H1 (cell line): ENCODE results near the gene RAET1E. TPM values are rescaled to one million over a fixed set of nuclear protein-coding genes. Genes with fewer than 3 reads are reported as not detected.

ENCODE experiments used
- BRCA1 ChIP-seq: IDR thresholded peaks from 2 replicates; pipeline ENCODE4 v1.6.1; 2012; ENCODE audit warnings: low read depth, low read length, improper control_type of control experiment
- CEBPB ChIP-seq: IDR thresholded peaks from 2 replicates; pipeline ENCODE4 v1.6.1; 2012; ENCODE audit warnings: low read depth, low read length
- CREB1 ChIP-seq: IDR thresholded peaks from 2 replicates; pipeline ENCODE4 v1.6.1; 2012; ENCODE audit warnings: inconsistent platforms
- FOSL1 ChIP-seq: IDR thresholded peaks from 2 replicates; pipeline ENCODE4 v1.6.1; 2011; ENCODE audit warnings: mild to moderate bottlenecking, low read depth, low read length, moderate library complexity; ENCODE audit not compliant: insufficient read depth
- JUN ChIP-seq: IDR thresholded peaks from 2 replicates; pipeline ENCODE4 v1.6.1; 2011; ENCODE audit warnings: low read depth, mild to moderate bottlenecking, improper control_type of control experiment, low read length
- JUND ChIP-seq: IDR thresholded peaks from 2 replicates; pipeline ENCODE4 v1.6.1; 2011; ENCODE audit warnings: mild to moderate bottlenecking, improper control_type of control experiment, low read length
- POLR2AphosphoS5 ChIP-seq: IDR thresholded peaks from 2 replicates; pipeline ENCODE4 v1.6.1; 2011; ENCODE audit warnings: low read depth, low read length
- RFX5 ChIP-seq: IDR thresholded peaks from 2 replicates; pipeline ENCODE4 v1.6.1; 2011; ENCODE audit warnings: low read depth, low read length, improper control_type of control experiment, borderline replicate concordance
- SAP30 ChIP-seq: fragments of 300-600 bp; sonication (generic); IDR thresholded peaks from 2 replicates; pipeline ENCODE4 v1.7.1; 2012; ENCODE audit warnings: low read length, moderate library complexity, mild to moderate bottlenecking, inconsistent platforms; ENCODE audit not compliant: insufficient read depth, insufficient replicate concordance
- SUZ12 ChIP-seq: fragments of 200-600 bp; sonication (generic); IDR thresholded peaks from 2 replicates; pipeline ENCODE4 v1.6.1; 2012; ENCODE audit warnings: mild to moderate bottlenecking, inconsistent platforms, low read length, moderate library complexity, mixed read lengths
- TAF1 ChIP-seq: IDR thresholded peaks from 2 replicates; pipeline ENCODE4 v1.6.1; 2011; ENCODE audit warnings: mild to moderate bottlenecking, low read depth, low read length
- ZNF274 ChIP-seq: IDR thresholded peaks from 2 replicates; pipeline ENCODE4 v1.7.0; 2012; ENCODE audit warnings: low read length, borderline replicate concordance; ENCODE audit errors: extremely low read depth
- polyA plus RNA-seq, 7 experiments: library from polyadenylated mRNA; depleted of rRNA in 3 of 7; stranded (reverse) in 5 of 7; unstranded in 2 of 7; fragments of >200 nt in 5 of 7; fragments of 200-250 nt in 2 of 7; gene quantifications; 1 replicate in 5 of 7; 2 replicates in 1 of 7; 4 replicates in 1 of 7; pipeline versions ENCODE4 v1.2.1 to v1.2.3, GENCODE V29; 2011 to 2013; ENCODE audit warnings: missing spikeins in 2 of 7, mixed read lengths in 2 of 7
- total RNA-seq: library from RNA; stranded (reverse); fragmentation: NEBNext Ultra II Directional; extraction: Animal tissue kit (Norgen Biotek cat#: 25700); gene quantifications from 2 replicates; pipeline ENCODE4 v1.2.1, GENCODE V29; 2021
- TF ChIP-seq, protein P1 (sequence below): IDR thresholded peaks from 2 replicates; pipeline ENCODE4 v1.6.1; 2012; ENCODE audit warnings: inconsistent platforms
- TF ChIP-seq, protein P2 (sequence below): IDR thresholded peaks from 2 replicates; pipeline ENCODE4 v1.6.1; 2012; ENCODE audit warnings: low read length, inconsistent platforms
- TF ChIP-seq, protein P3 (sequence below): IDR thresholded peaks from 2 replicates; pipeline ENCODE4 v1.6.1; 2012; ENCODE audit warnings: inconsistent platforms
- TF ChIP-seq, protein P4 (sequence below): IDR thresholded peaks from 2 replicates; pipeline ENCODE4 v1.6.1; 2011; ENCODE audit warnings: low read depth, mild to moderate bottlenecking, low read length; ENCODE audit not compliant: insufficient read depth

Gene RAET1E
- total and polyA plus RNA-seq, 2 of the 8 experiments (the other 6 are each of a cell fraction or from before 2014, with no cell fraction given) = not detected

DNA sequence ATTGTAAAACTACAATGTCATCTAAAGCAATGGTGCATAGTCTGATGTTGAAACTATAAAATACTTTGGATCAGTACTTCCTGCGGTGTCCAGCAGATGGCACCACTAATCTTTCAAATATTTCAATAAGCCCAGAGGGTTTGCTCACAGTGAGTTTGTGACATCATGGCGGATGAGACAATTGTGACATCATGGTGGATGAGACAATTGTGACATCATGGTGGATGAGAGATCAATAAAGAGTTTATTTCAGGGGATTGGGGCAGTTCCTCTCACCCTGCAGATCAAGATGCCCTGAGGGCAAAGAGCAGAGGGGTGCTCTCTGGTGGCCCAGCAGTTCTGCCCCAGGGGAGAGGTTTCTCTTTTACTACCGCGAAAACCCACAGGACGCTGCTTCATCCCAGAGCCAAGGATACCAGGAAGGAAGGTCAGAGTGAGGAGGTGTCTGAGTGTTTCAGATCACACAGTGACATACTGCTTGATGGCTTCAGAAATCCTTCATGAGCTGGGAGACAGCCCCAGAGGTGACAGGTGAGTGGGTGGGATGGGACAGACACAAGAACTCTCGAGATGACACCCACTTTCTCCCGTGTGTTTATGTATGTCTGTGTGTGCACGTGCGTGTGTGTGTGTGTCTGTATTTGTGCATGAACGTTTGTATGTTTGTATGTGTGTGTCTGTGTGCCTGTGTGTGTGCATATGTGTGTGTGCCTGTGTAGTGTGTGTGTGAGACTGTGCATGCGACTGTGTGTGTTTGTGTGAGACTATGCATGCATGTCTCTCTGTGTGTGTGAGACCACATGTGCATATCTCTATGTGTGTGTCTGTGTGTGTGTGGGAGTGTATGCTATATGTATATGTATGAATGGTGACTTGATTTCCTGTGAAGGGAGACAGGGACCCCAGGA is 36.6 kb upstream of the RAET1E start (continued):
- TF ChIP-seq CEBPB (peak; percentile 18; the same call in 1 of the 2 replicates), BRCA1 (no peak), TAF1 (no peak), SAP30 (no peak), RFX5 (no peak), FOSL1 (no peak), JUN (peak; percentile 51; the same call in 1 of the 2 replicates), SUZ12 (no peak), POLR2AphosphoS5 (no peak), ZNF274 (no peak), CREB1 (peak; percentile 98), JUND (peak; percentile 74; the same call in 1 of the 2 replicates)
- TF ChIP-seq, protein P1, sequence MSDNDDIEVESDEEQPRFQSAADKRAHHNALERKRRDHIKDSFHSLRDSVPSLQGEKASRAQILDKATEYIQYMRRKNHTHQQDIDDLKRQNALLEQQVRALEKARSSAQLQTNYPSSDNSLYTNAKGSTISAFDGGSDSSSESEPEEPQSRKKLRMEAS = no peak
- TF ChIP-seq, protein P2, sequence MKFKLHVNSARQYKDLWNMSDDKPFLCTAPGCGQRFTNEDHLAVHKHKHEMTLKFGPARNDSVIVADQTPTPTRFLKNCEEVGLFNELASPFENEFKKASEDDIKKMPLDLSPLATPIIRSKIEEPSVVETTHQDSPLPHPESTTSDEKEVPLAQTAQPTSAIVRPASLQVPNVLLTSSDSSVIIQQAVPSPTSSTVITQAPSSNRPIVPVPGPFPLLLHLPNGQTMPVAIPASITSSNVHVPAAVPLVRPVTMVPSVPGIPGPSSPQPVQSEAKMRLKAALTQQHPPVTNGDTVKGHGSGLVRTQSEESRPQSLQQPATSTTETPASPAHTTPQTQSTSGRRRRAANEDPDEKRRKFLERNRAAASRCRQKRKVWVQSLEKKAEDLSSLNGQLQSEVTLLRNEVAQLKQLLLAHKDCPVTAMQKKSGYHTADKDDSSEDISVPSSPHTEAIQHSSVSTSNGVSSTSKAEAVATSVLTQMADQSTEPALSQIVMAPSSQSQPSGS = peak; percentile 88; the same call in 1 of the 2 replicates
- TF ChIP-seq, protein P3, sequence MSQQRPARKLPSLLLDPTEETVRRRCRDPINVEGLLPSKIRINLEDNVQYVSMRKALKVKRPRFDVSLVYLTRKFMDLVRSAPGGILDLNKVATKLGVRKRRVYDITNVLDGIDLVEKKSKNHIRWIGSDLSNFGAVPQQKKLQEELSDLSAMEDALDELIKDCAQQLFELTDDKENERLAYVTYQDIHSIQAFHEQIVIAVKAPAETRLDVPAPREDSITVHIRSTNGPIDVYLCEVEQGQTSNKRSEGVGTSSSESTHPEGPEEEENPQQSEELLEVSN = no peak
- TF ChIP-seq, protein P4, sequence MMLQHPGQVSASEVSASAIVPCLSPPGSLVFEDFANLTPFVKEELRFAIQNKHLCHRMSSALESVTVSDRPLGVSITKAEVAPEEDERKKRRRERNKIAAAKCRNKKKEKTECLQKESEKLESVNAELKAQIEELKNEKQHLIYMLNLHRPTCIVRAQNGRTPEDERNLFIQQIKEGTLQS = no peak
